Measurements from ENCODE around the gene HRK. TPM values are rescaled to one million over a fixed set of nuclear protein-coding genes. Genes with fewer than 3 reads are reported as not detected.

Gene HRK
- total and polyA plus RNA-seq, 10 of the 15 experiments (the other 5 are each of a cell fraction or from before 2014, with no cell fraction given) = not detected

- SMC1A ChIA-PET (ENCODE audit: uncharacterized antibody, unreplicated experiment) = no interaction called here
- WGBS (ENCODE audit: insufficient coverage, insufficient replicate concordance, low lambda C conversion rate, missing lambda C conversion rate) = 3% methylated on average over 49 of the region's 55 CpGs
- H3K9me3 ChIP-seq (replicated peaks; ENCODE audit: control insufficient read depth, insufficient read depth, low read length) = no peaks in the 10 kb centered on the region
- H4K20me1 ChIP-seq (ENCODE audit: control insufficient read depth, insufficient read depth) = no peaks in the 10 kb centered on the region
- H3K36me3 ChIP-seq (ENCODE audit: control insufficient read depth in 2 of 2, insufficient read depth in 2 of 2, low read length in 1 of 2) = no peaks in the 10 kb centered on the region
- POLR2A ChIA-PET = no interaction called here
- no peak for FAIRE-seq
- no TSS peak for BruUV-seq (replicated peaks)
- no peak overlapping the region for H3K9ac ChIP-seq (ENCODE audit: control insufficient read depth, insufficient read depth, low read length)
- H3K79me2 ChIP-seq (ENCODE audit: control insufficient read depth, insufficient read depth, low read length) = no peaks in the 10 kb centered on the region
- H3K27ac ChIP-seq (ENCODE audit: control insufficient read depth, insufficient read depth) = no peak overlapping the region
- H3K4me1 ChIP-seq (ENCODE audit: control insufficient read depth, insufficient read depth, low read length) = no peaks in the 10 kb centered on the region; the same call in 1 of the 2 replicates
- peak overlapping the region; percentile 31; the same call in 1 of the 2 replicates for H3K4me2 ChIP-seq (ENCODE audit: control insufficient read depth, insufficient read depth)
- TF ChIP-seq TCF7 (IDR thresholded peaks at IDR 0.05; ENCODE audit: borderline replicate concordance) (no peak), SPI1 (IDR thresholded peaks at IDR 0.05; ENCODE audit: borderline replicate concordance, insufficient read depth, low read depth, low read length) (no peak), PAX8 (IDR thresholded peaks at IDR 0.05) (no peak), PML (IDR thresholded peaks at IDR 0.05; ENCODE audit: low read length) (no peak), NKRF (conservative IDR thresholded peaks at IDR 0.05) (no peak), FOXK2 (IDR thresholded peaks at IDR 0.05) (no peak), SIX5 (IDR thresholded peaks at IDR 0.05; ENCODE audit: low read depth, low read length, severe bottlenecking) (no peak), MTA2 (IDR thresholded peaks at IDR 0.05; ENCODE audit: low read depth) (no peak), IKZF2 (IDR thresholded peaks at IDR 0.05) (no peak), IRF4 (IDR thresholded peaks at IDR 0.05; ENCODE audit: low read depth, low read length) (no peak), PAX5 (IDR thresholded peaks at IDR 0.05; ENCODE audit: borderline replicate concordance, low read depth, low read length) (no peak), NR2F1 (conservative IDR thresholded peaks at IDR 0.05) (no peak), ZBED1 (IDR thresholded peaks at IDR 0.05; ENCODE audit: borderline replicate concordance) (no peak), CHD4 (IDR thresholded peaks at IDR 0.05) (no peak), SREBF2 (IDR thresholded peaks at IDR 0.05; ENCODE audit: low read length) (no peak), ZNF217 (IDR thresholded peaks at IDR 0.05) (no peak)
- TF ChIP-seq, protein P1, sequence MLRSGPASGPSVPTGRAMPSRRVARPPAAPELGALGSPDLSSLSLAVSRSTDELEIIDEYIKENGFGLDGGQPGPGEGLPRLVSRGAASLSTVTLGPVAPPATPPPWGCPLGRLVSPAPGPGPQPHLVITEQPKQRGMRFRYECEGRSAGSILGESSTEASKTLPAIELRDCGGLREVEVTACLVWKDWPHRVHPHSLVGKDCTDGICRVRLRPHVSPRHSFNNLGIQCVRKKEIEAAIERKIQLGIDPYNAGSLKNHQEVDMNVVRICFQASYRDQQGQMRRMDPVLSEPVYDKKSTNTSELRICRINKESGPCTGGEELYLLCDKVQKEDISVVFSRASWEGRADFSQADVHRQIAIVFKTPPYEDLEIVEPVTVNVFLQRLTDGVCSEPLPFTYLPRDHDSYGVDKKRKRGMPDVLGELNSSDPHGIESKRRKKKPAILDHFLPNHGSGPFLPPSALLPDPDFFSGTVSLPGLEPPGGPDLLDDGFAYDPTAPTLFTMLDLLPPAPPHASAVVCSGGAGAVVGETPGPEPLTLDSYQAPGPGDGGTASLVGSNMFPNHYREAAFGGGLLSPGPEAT (IDR thresholded peaks at IDR 0.05; ENCODE audit: low read depth) = no peak
- RAD21 ChIA-PET (ENCODE audit: unreplicated experiment) = no interaction called here
- H2AFZ ChIP-seq (ENCODE audit: control insufficient read depth, low read depth, low read length) = no peak overlapping the region
- H3K27me3 ChIP-seq (replicated peaks in 1 of 2; ENCODE audit: control insufficient read depth in 2 of 2, insufficient read depth in 2 of 2, low read length in 1 of 2) = peaks cover 24 to 25% of the 10 kb centered on the region in 2 experiments
- intact Hi-C loops (cut with micrococcal nuclease; ENCODE audit: unreplicated experiment) = no loop called here
- in situ Hi-C loops (cut with MboI) = no loop called here
- CTCF ChIA-PET = no interaction called here
- DNase-seq (ENCODE audit: low read depth, low spot score) = no peak
- ATAC-seq = no peak
- H3K4me3 ChIP-seq = no peak overlapping the region
Measured at GRCh38 chr12:116878567-116879508, 2.4 kb downstream of the HRK start.

Data from GM12878 (cell line).